ENCODE measurements around the gene TTC34. TPM values are rescaled to one million over a fixed set of nuclear protein-coding genes. Genes with fewer than 3 reads are reported as not detected.

TTC34 gene
- total RNA-seq (1 to 10 TPM; 6.0 to 6.2 TPM), polyA plus RNA-seq (under 1 TPM; 0.03 to 0.37 (median 0.08) TPM), total RNA-seq (0.42 to 6.2 (median 2.7) reads per million in 6 experiments)

GRCh38 chr1:2801535-2802291, at the start of gene TTC34:
Gene TTC34, minus strand, starts transcription at chr1:2801693. Its CDS starts 866 bp downstream, at chr1:2800827.
- peaks cover 0 to 7% (median 0%) of the 10 kb centered on the region in 9 donors for H3K9me3 Mint-ChIP-seq
- ATAC-seq (peak; percentile 65 to 81), DNase-seq (peak in 9 of 10 donors; percentile 10 to 69 (median 40))
- H3K4me1 Mint-ChIP-seq, result peaks cover 0 to 14% (median 3%) of the 10 kb centered on the region in 4 donors
- POLR2A ChIA-PET, result no interaction called here
- no peak within 1 kb of the TSS for H3K27ac Mint-ChIP-seq
- peak within 1 kb of the TSS in 1 of 10 donors; percentile 27 for H3K4me3 Mint-ChIP-seq
- peaks cover 0 to 2% (median 0%) of the 10 kb centered on the region in 3 donors for H3K36me3 Mint-ChIP-seq
- peaks cover 2 to 21% (median 19%) of the 10 kb centered on the region in 5 donors for H3K27me3 Mint-ChIP-seq

- peaks cover 0 to 8% (median 1%) of the 10 kb centered on the region in 4 donors for H3K4me1 Mint-ChIP-seq
- DNase-seq, result peak in 1 of 10 donors; percentile 24
- H3K27ac Mint-ChIP-seq, result no peak overlapping the region
- POLR2A ChIA-PET, result no interaction called here
- H3K36me3 Mint-ChIP-seq, result no peaks in the 10 kb centered on the region
- H3K9me3 Mint-ChIP-seq, result no peaks in the 10 kb centered on the region
- ATAC-seq, result no peak
- H3K27me3 Mint-ChIP-seq, result peaks cover 1 to 47% (median 14%) of the 10 kb centered on the region in 5 donors
- H3K4me3 Mint-ChIP-seq, result no peak overlapping the region
Observed at GRCh38 chr1:2850502-2850901, 49.0 kb upstream of the TTC34 start.

GRCh38 chr1:2848006-2848670, 46.6 kb upstream of the TTC34 start:
- Mint-ChIP-seq H3K36me3 (no peaks in the 10 kb centered on the region), H3K27ac (no peak overlapping the region), H3K9me3 (no peaks in the 10 kb centered on the region), H3K27me3 (peaks cover 4 to 37% (median 10%) of the 10 kb centered on the region in 5 donors), H3K4me3 (no peak overlapping the region), H3K4me1 (peaks cover 0 to 8% (median 1%) of the 10 kb centered on the region in 4 donors)
- no peak for ATAC-seq
- DNase-seq, result no peak
- POLR2A ChIA-PET, result no interaction called here

GRCh38 chr1:2847086-2847985, 45.8 kb upstream of the TTC34 start:
- Mint-ChIP-seq H3K27ac (no peak overlapping the region), H3K4me3 (no peak overlapping the region), H3K9me3 (no peaks in the 10 kb centered on the region), H3K36me3 (no peaks in the 10 kb centered on the region), H3K27me3 (peaks cover 4 to 34% (median 10%) of the 10 kb centered on the region in 5 donors), H3K4me1 (peaks cover 0 to 8% (median 1%) of the 10 kb centered on the region in 4 donors)
- ATAC-seq, result no peak
- POLR2A ChIA-PET, result no interaction called here
- peak in 1 of 10 donors; percentile 54 for DNase-seq

- ATAC-seq (no peak), DNase-seq (no peak)
- Mint-ChIP-seq H3K27ac (peak overlapping the region in 3 of 10 donors; percentile 15 to 69 (median 56)), H3K4me1 (peaks cover 3 to 16% (median 5%) of the 10 kb centered on the region in 4 donors), H3K4me3 (no peak overlapping the region), H3K36me3 (no peaks in the 10 kb centered on the region), H3K27me3 (peaks cover 4 to 33% (median 9%) of the 10 kb centered on the region in 5 donors), H3K9me3 (no peaks in the 10 kb centered on the region)
- POLR2A ChIA-PET, result interaction anchor here (0.6 kb wide), 1 partner anchor 69 kb away, joined by 5 read pairs; no protein-coding TSS in a partner anchor
Observed at GRCh38 chr1:2845869-2846268, 44.4 kb upstream of the TTC34 start.

GRCh38 chr1:2840036-2840809, 38.7 kb upstream of the TTC34 start:
- peak overlapping the region; percentile 67 to 87 (median 76) for H3K4me3 Mint-ChIP-seq
- no peaks in the 10 kb centered on the region for H3K36me3 Mint-ChIP-seq
- DNase-seq (peak; percentile 48 to 88 (median 74)), ATAC-seq (peak; percentile 89 to 92)
- peaks cover 0 to under 1% (median 0%) of the 10 kb centered on the region in 5 donors for H3K27me3 Mint-ChIP-seq
- peak overlapping the region; percentile 68 to 95 (median 90) for H3K27ac Mint-ChIP-seq
- POLR2A ChIA-PET, result interaction anchor here (0.9 kb wide), 1 partner anchor 19 kb away, joined by 5 read pairs; no protein-coding TSS in a partner anchor
- peaks cover 13 to 24% (median 19%) of the 10 kb centered on the region in 4 donors for H3K4me1 Mint-ChIP-seq
- no peaks in the 10 kb centered on the region for H3K9me3 Mint-ChIP-seq

- Mint-ChIP-seq H3K27ac (peak overlapping the region in 1 of 10 donors; percentile 11), H3K4me1 (peaks cover 15 to 36% (median 24%) of the 10 kb centered on the region in 4 donors), H3K9me3 (no peaks in the 10 kb centered on the region), H3K4me3 (no peak overlapping the region), H3K27me3 (no peaks in the 10 kb centered on the region), H3K36me3 (no peaks in the 10 kb centered on the region)
- POLR2A ChIA-PET, result no interaction called here
- DNase-seq (no peak), ATAC-seq (no peak)
Observed at GRCh38 chr1:2837823-2838222, 36.3 kb upstream of the TTC34 start.

- POLR2A ChIA-PET, result interaction anchor here (0.6 kb wide), 1 partner anchor 196 kb away, joined by 3 read pairs; no protein-coding TSS in a partner anchor
- Mint-ChIP-seq H3K4me1 (peaks cover 15 to 36% (median 24%) of the 10 kb centered on the region in 4 donors), H3K27me3 (no peaks in the 10 kb centered on the region), H3K27ac (no peak overlapping the region), H3K4me3 (no peak overlapping the region), H3K9me3 (no peaks in the 10 kb centered on the region), H3K36me3 (no peaks in the 10 kb centered on the region)
- ATAC-seq, result no peak
- DNase-seq, result no peak
Observed at GRCh38 chr1:2837316-2837715, 35.8 kb upstream of the TTC34 start.

- Mint-ChIP-seq H3K27ac (peak overlapping the region in 2 of 10 donors; percentile 56), H3K4me1 (peaks cover 15 to 35% (median 24%) of the 10 kb centered on the region in 4 donors), H3K4me3 (no peak overlapping the region), H3K27me3 (no peaks in the 10 kb centered on the region), H3K36me3 (no peaks in the 10 kb centered on the region), H3K9me3 (no peaks in the 10 kb centered on the region)
- POLR2A ChIA-PET, result no interaction called here
- ATAC-seq (no peak), DNase-seq (no peak)
Observed at GRCh38 chr1:2836333-2836970, 35.0 kb upstream of the TTC34 start.

- no peak for DNase-seq
- no peak overlapping the region for H3K4me3 Mint-ChIP-seq
- H3K36me3 Mint-ChIP-seq, result no peaks in the 10 kb centered on the region
- no peaks in the 10 kb centered on the region for H3K27me3 Mint-ChIP-seq
- ATAC-seq, result no peak
- peak overlapping the region in 1 of 10 donors; percentile 11 for H3K27ac Mint-ChIP-seq
- no peaks in the 10 kb centered on the region for H3K9me3 Mint-ChIP-seq
- POLR2A ChIA-PET, result no interaction called here
- peaks cover 10 to 27% (median 19%) of the 10 kb centered on the region in 4 donors for H3K4me1 Mint-ChIP-seq
Observed at GRCh38 chr1:2835650-2836159, 34.2 kb upstream of the TTC34 start.

Data from naive thymus-derived CD8-positive, alpha-beta T cell (primary cell).